Aorta (tissue), 5 donors: Measurements from ENCODE around the gene GPRASP1. TPM values are rescaled to one million over a fixed set of nuclear protein-coding genes. Genes with fewer than 3 reads are reported as not detected.

Experiments used
- ATAC-seq: fragments of 200-7000 bp; cut with Tn5 transposase; one replicate; pipeline ENCODE4 v1.9.1; 2022; ENCODE audit warnings: moderate library complexity; ENCODE audit not compliant: low FRiP score
- DNase-seq, 2 donors: peaks; one replicate each; pipeline ENCODE4 v3.0.0-alpha.2; 2020
- H3K27ac ChIP-seq, 2 donors: one replicate each; pipeline ENCODE4 v1.5.1; 2013; ENCODE audit warnings: low read length in 2 of 2, mild to moderate bottlenecking in 2 of 2, moderate library complexity in 2 of 2, control low read depth in 1 of 2, inconsistent platforms in 1 of 2, low read depth in 1 of 2
- H3K27me3 ChIP-seq, 2 donors: one replicate each; pipeline ENCODE4 v1.6.1; 2013; ENCODE audit warnings: control low read depth in 1 of 2, low read length in 1 of 2, mild to moderate bottlenecking in 1 of 2, moderate library complexity in 1 of 2; ENCODE audit not compliant: insufficient read depth in 2 of 2, control insufficient read depth in 1 of 2
- H3K36me3 ChIP-seq, 2 donors: one replicate each; pipeline ENCODE4 v1.6.1; 2013; ENCODE audit warnings: control low read depth in 1 of 2, low read length in 1 of 2, mild to moderate bottlenecking in 1 of 2; ENCODE audit not compliant: insufficient read depth in 2 of 2, control insufficient read depth in 1 of 2
- H3K4me1 ChIP-seq, 2 donors: one replicate each; pipeline ENCODE4 v1.6.1; 2013; ENCODE audit warnings: low read length in 2 of 2, control low read depth in 1 of 2, mild to moderate bottlenecking in 1 of 2, moderate library complexity in 1 of 2; ENCODE audit not compliant: insufficient read depth in 2 of 2, control insufficient read depth in 1 of 2
- H3K4me3 ChIP-seq, 2 donors: one replicate each; pipeline ENCODE4 v1.5.1; 2013; ENCODE audit warnings: low read length in 2 of 2, control low read depth in 1 of 2, mild to moderate bottlenecking in 1 of 2
- H3K9me3 ChIP-seq: one replicate; pipeline ENCODE4 v1.6.1; 2013; ENCODE audit warnings: mild to moderate bottlenecking, low read length; ENCODE audit not compliant: control insufficient read depth
- WGBS, 2 donors: extraction: QIAGEN DNeasy Blood & Tissue Kit; methylation state at CpG; one replicate each; pipeline ENCODE4 v1.1.7; 2013; 5-methylcytosine and 5-hydroxymethylcytosine counted together
- intact Hi-C, 2 donors: fragments of 100-400 bp; cut with DNase I; formaldehyde crosslinking; loops; one replicate each; pipeline versions ENCODE4 v1.14.2 to v1.15.0; 2022
- long read RNA-seq, 2 donors: library from polyadenylated mRNA; unstranded; transcript quantifications; one replicate each; pipeline ENCODE4 v2.0.0, GENCODE V29; 2020 to 2021
- polyA plus RNA-seq, 2 donors: library from polyadenylated mRNA; stranded (reverse); fragments of 200-250 nt; gene quantifications; one replicate each; pipeline ENCODE4 v1.2.3, GENCODE V29; 2013
- total RNA-seq, 2 donors: library from RNA; stranded (reverse); fragmentation: NEBNext Ultra II Directional; extraction: Animal tissue kit (Norgen Biotek cat#: 25700); gene quantifications; one replicate each; pipeline ENCODE4 v1.2.1, GENCODE V29; 2021
- donor health status: healthy with polysubstance abuse.
- donor health status: Bipolar disorder and iron deficiency.
- donor health status: DM: no; HTN: no; CAD: no.
- donor health status: DM: no; HTN: no; CAD: no.
- donor health status: DM: yes; HTN: yes; CAD: no.

GPRASP1 gene, protein sequence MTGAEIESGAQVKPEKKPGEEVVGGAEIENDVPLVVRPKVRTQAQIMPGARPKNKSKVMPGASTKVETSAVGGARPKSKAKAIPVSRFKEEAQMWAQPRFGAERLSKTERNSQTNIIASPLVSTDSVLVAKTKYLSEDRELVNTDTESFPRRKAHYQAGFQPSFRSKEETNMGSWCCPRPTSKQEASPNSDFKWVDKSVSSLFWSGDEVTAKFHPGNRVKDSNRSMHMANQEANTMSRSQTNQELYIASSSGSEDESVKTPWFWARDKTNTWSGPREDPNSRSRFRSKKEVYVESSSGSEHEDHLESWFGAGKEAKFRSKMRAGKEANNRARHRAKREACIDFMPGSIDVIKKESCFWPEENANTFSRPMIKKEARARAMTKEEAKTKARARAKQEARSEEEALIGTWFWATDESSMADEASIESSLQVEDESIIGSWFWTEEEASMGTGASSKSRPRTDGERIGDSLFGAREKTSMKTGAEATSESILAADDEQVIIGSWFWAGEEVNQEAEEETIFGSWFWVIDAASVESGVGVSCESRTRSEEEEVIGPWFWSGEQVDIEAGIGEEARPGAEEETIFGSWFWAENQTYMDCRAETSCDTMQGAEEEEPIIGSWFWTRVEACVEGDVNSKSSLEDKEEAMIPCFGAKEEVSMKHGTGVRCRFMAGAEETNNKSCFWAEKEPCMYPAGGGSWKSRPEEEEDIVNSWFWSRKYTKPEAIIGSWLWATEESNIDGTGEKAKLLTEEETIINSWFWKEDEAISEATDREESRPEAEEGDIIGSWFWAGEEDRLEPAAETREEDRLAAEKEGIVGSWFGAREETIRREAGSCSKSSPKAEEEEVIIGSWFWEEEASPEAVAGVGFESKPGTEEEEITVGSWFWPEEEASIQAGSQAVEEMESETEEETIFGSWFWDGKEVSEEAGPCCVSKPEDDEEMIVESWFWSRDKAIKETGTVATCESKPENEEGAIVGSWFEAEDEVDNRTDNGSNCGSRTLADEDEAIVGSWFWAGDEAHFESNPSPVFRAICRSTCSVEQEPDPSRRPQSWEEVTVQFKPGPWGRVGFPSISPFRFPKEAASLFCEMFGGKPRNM (N-terminal part only)
- total RNA-seq, result 10 to 100 TPM; 19.9 to 27.3 TPM
- polyA plus RNA-seq, result 10 to 100 TPM in 1 of 2 donors, 1 to 10 TPM in 1; 3.3 to 17.0 TPM
- long read RNA-seq, donor 1, partial matches to known transcripts, result 0 of 12 reads
- long read RNA-seq, donor 1, other reads (novel, unspliced or antisense), result 12 of 12 reads
- long read RNA-seq, donor 2, partial matches to known transcripts, result 6 of 23 reads
- long read RNA-seq, donor 2, other reads (novel, unspliced or antisense), result 16 of 23 reads

DNA sequence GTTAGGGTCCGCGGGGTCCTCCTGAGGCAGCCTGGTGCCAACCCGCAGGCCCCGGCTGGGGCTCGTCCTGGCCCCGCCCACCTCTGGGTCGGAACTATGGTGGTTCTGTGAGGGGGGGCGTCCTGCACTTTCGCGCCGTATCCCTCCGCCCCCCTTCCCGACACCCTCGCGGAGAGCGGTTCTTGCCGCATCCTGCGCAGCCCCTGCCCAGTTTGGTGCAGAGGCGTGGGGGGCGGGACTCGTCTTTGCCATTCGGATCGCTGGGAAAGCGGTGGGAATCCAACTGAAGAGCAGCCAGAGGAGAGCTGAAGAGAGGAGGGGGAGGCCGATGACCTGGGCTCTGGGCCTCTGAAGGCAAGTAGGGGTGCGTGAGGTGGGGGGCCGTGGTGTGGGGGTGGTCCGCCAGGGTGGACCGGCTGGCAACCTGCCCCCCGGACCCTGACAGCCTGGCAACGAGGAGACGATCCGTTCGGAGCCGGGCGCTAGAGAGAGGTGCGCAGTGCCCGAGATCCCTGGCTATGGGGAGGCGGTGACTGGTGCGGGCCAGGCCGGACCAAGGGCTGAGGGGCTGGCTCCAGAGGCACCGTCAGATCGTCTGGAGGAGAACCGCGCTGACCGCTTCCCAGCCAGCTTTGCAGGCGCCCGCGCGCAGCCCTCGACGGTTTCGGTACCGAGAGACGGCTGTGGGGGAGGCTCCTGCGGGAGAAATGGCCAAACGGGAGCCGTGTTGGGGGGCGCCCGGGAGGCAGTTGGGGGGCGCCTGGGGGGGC lies at the start of gene GPRASP1:
Gene GPRASP1, plus strand, starts transcription at position 242 of the 770 bp plus-strand sequence. CDS start 2,431 bp downstream, outside the sequence.
- Histone ChIP-seq H3K4me1 (no peaks in the 10 kb centered on the region), H3K27ac (peak within 1 kb of the TSS in 1 of 2 donors; percentile 26), H3K9me3 (no peaks in the 10 kb centered on the region), H3K4me3 (peak within 1 kb of the TSS; percentile 32 to 69), H3K27me3 (no peaks in the 10 kb centered on the region), H3K36me3 (no peaks in the 10 kb centered on the region)
- DNase-seq, result peak; percentile 75 to 85
- WGBS, 2 donors, result 0 to 33% methylated on average over 55 to 61 of the region's 61 CpGs
- ATAC-seq, result peak; percentile 86
- intact Hi-C loops, result loop anchor here (1.0 to 10.0 kb wide), 3 partner anchors 52 to 717 kb away; partner anchors contain the start of genes ARMCX5 (in 1 of the 2), GPRASP2 (in 1 of the 2) and ZMAT1 (in 1 of the 2)

DNA sequence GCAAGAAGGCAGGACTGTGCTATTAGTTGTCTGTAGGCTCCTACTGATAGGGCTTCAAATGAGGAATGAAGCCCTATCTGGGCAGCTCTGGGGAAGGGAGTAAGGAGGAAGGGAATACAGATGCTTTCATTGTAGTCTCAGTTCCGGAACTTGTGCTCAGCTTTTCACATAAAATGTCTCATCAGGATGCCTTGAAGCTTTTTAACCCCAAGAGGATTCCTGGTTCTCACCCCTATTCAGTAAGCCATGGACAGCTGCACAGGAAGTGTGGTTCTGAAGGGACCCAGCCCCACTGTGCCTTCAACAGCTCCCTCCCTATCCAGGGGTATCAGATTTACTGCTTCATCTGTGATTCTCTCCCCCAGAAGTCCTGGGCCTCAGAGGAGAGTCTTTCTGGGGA lies 47.0 kb upstream of the GPRASP1 start:
- no peak overlapping the region for H3K4me3 ChIP-seq
- WGBS, 2 donors, result 43 to 65% methylated on average over 1 of the region's 1 CpG
- intact Hi-C loops, result loop anchor here in 1 of 2 donors (10.0 kb wide), 1 partner anchor 260 kb away; no protein-coding TSS in a partner anchor
- H3K27ac ChIP-seq, result no peak overlapping the region
- no peak for DNase-seq
- ATAC-seq, result no peak
- H3K4me1 ChIP-seq, result no peaks in the 10 kb centered on the region
- H3K36me3 ChIP-seq, result no peaks in the 10 kb centered on the region
- no peaks in the 10 kb centered on the region for H3K9me3 ChIP-seq
- H3K27me3 ChIP-seq, result no peaks in the 10 kb centered on the region

DNA sequence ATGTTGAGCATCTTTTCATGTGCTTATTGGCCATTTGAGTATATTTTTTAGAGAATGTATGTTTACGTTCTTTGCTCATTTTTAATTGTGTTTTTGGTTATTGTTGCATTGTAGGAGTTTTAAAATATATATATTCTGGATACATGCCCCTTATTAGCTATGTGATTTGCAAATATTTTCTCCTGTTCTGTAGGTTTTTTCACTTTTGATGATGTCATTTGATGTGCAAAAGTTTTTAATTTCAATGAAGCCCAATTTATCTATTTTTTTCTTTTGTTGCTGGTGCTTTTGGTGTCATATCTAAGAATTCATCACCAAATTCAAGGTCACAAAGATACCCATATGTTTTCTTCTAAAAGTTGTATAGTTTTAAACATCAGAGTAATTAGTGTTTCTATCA lies 45.2 kb upstream of the GPRASP1 start:
- 83 to 100% methylated on average over 1 of the region's 1 CpG for WGBS, 2 donors
- no peak for ATAC-seq
- intact Hi-C loops, result loop anchor here in 1 of 2 donors (10.0 kb wide), 1 partner anchor 259 kb away; no protein-coding TSS in a partner anchor

DNA sequence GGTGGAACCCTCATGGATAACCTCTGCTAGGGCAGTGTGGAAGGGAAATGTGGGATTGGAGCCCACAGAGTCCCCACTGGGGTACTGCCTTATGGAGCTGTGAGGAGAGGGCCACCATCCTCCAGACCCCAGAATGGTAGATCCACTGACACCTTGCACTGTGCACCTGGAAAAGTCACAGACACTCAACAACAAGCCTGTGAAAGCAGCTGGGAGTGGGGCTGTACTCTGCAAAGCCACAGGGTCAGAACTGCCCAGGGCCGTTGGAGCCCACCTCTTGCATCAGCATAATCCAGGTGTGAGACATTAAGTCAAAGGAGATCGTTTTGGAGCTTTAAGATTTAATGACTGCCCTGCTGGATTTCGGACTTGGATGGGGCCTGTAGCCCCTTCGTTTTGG lies 40.4 kb upstream of the GPRASP1 start:
- Histone ChIP-seq H3K27me3 (no peaks in the 10 kb centered on the region), H3K9me3 (no peaks in the 10 kb centered on the region), H3K36me3 (no peaks in the 10 kb centered on the region), H3K27ac (no peak overlapping the region), H3K4me3 (no peak overlapping the region), H3K4me1 (no peaks in the 10 kb centered on the region)
- DNase-seq (no peak), ATAC-seq (no peak)
- WGBS, 2 donors, result 47 to 92% methylated on average over 4 of the region's 4 CpGs
- intact Hi-C loops, result no loop called here

More for the DNA sequence above, 45.2 kb upstream of the GPRASP1 start:
- Histone ChIP-seq H3K4me3 (no peak overlapping the region), H3K9me3 (no peaks in the 10 kb centered on the region), H3K36me3 (no peaks in the 10 kb centered on the region), H3K27me3 (no peaks in the 10 kb centered on the region), H3K27ac (no peak overlapping the region), H3K4me1 (no peaks in the 10 kb centered on the region)
- no peak for DNase-seq

DNA sequence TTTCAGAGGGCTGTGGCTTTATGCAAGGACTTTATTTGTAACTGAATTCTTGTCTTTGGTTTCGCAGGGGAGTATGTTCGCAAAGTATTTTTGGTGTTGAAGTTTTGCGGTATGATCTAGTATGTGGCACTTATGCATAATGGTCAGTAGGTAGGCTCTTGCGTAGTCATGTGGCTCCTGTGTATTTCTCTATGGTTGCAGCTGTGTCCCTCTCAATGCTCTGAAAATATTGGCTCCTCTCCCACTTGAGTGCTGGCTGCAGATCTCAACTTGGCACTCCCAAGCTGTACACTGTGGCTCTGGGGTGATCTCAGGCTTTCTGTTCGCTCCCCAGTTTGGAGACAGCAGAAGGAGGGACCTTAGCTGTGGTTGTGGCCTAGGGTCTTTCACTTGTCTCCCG lies 27.2 kb upstream of the GPRASP1 start:
- 32 to 63% methylated on average over 6 of the region's 6 CpGs for WGBS, 2 donors

DNA sequence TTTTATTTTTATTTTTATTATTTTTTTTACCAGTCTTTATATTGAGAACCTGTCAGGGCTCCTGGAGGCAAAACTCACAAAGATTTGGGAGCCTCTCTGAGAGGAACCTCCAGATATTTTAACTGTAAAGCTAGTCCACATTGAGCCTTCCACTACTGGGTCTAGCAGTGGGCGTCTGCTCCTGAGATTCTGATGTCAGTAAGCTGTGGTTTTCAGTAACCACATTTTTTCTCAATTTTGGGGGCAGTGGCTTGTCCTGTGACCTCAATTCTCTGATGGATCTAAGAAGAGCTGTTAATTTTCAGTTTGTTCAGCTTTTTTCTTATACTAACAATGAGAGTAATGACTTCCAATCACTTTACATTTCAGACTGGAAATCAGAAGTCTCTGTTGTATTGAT lies 23.6 kb upstream of the GPRASP1 start:
- WGBS, 2 donors, result 52 to 90% methylated on average over 1 of the region's 1 CpG
- no peaks in the 10 kb centered on the region for H3K9me3 ChIP-seq
- no peaks in the 10 kb centered on the region for H3K27me3 ChIP-seq
- no peaks in the 10 kb centered on the region for H3K4me1 ChIP-seq
- H3K4me3 ChIP-seq, result no peak overlapping the region
- intact Hi-C loops, result no loop called here
- no peaks in the 10 kb centered on the region for H3K36me3 ChIP-seq
- H3K27ac ChIP-seq, result no peak overlapping the region
- ATAC-seq, result no peak
- DNase-seq, result no peak

More for the DNA sequence above, 27.2 kb upstream of the GPRASP1 start:
- Histone ChIP-seq H3K36me3 (no peaks in the 10 kb centered on the region), H3K27ac (no peak overlapping the region), H3K9me3 (no peaks in the 10 kb centered on the region), H3K4me3 (no peak overlapping the region), H3K4me1 (no peaks in the 10 kb centered on the region), H3K27me3 (no peaks in the 10 kb centered on the region)
- ATAC-seq (no peak), DNase-seq (no peak)
- intact Hi-C loops, result no loop called here

DNA sequence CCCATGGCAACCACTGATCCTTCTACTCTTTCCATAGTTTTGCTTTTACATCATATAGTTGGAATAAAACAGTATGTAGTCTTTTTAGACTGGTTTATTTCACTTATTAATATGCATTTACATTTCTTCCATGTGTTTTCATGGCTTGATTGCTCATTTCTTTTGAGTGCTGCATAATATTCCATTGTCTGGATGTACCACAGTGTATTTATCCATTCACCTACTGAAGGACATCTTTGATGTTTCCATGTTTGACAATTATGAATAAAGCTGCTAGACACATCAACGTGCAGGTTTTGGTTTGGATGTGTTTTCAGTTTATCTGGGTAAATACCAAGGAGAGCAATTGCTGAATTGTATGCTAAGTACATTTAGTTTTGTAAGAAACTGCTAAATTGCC lies 13.7 kb upstream of the GPRASP1 start:
- intact Hi-C loops, result no loop called here
- Histone ChIP-seq H3K27ac (no peak overlapping the region), H3K4me3 (no peak overlapping the region), H3K4me1 (no peaks in the 10 kb centered on the region), H3K27me3 (no peaks in the 10 kb centered on the region), H3K9me3 (no peaks in the 10 kb centered on the region), H3K36me3 (no peaks in the 10 kb centered on the region)
- WGBS, 2 donors, result 41 to 97% methylated on average over 1 of the region's 1 CpG
- DNase-seq (no peak), ATAC-seq (no peak)
